Bronchial epithelial cell (primary cell): Measurements from ENCODE around the gene ARID2. TPM values are rescaled to one million over a fixed set of nuclear protein-coding genes. Genes with fewer than 3 reads are reported as not detected.

Experiments
- DNase-seq: peaks from one replicate; pipeline ENCODE4 v3.0.0-alpha.2; 2010; ENCODE audit warnings: low read depth
- FAIRE-seq: peaks from 2 replicates; lab custom pipeline; 2011; peaks lifted over from hg19 to GRCh38; lab: Jason Lieb, UNC
- H3K27me3 ChIP-seq: 2 replicates; pipeline ENCODE4 v1.5.1; 2011; ENCODE audit warnings: low read length; ENCODE audit not compliant: control insufficient read depth, insufficient read depth
- H3K36me3 ChIP-seq: 2 replicates; pipeline ENCODE4 v1.5.1; 2011; ENCODE audit warnings: low read length; ENCODE audit not compliant: control insufficient read depth, insufficient read depth
- H3K4me3 ChIP-seq: 2 replicates; pipeline ENCODE4 v1.5.1; 2011; ENCODE audit warnings: mild to moderate bottlenecking, low read depth, low read length, control low read depth
- CTCF ChIP-seq: IDR thresholded peaks from 2 replicates; pipeline ENCODE4 v1.5.1; 2011; ENCODE audit warnings: mild to moderate bottlenecking, moderate library complexity, low read length, control low read depth, inconsistent platforms; ENCODE audit not compliant: insufficient read depth, severe bottlenecking
- total RNA-seq: library from RNA; depleted of rRNA; stranded (reverse); fragments of >200 nt; gene quantifications from 2 replicates; pipeline ENCODE4 v1.2.1, GENCODE V29; 2014

Gene ARID2
- total RNA-seq, 1 donor from 2014 or later = 14.2 TPM

GRCh38 chr12:45708363-45708762 is 21.1 kb upstream of the ARID2 start:
- Histone ChIP-seq H3K4me3 (no peak overlapping the region), H3K36me3 (no peaks in the 10 kb centered on the region), H3K27me3 (no peaks in the 10 kb centered on the region)
- TF ChIP-seq CTCF = no peak
- DNase-seq (no peak), FAIRE-seq (no peak)

- Histone ChIP-seq H3K36me3 (no peaks in the 10 kb centered on the region), H3K27me3 (no peaks in the 10 kb centered on the region), H3K4me3 (no peak overlapping the region)
- no peak for TF ChIP-seq CTCF
- no peak for FAIRE-seq
- no peak for DNase-seq
These were observed 20.6 kb upstream of the ARID2 start for GRCh38 chr12:45708901-45709300.

DNA sequence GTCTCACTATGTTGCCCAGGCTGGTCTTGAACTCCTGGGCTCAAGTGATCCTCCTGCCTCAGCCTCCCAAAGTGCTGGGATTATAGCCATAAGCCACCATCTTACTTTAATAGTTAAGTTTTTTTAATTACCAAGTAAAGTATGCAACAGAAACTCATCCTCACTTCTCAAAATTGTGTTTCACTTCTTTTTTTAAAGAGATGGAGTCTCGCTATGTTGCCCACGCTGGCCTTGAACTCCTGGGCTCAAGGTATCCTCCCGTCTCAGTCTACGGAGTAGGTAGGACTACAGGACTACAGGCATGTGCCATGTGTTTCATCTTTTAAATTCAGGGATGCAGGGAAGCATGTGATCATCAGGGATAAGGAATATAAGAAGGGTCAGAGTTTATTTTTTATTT is 17.2 kb upstream of the ARID2 start:
- no peaks in the 10 kb centered on the region for H3K27me3 ChIP-seq
- TF ChIP-seq CTCF = no peak
- H3K4me3 ChIP-seq = no peak overlapping the region
- DNase-seq (no peak), FAIRE-seq (no peak)
- H3K36me3 ChIP-seq = no peaks in the 10 kb centered on the region

GRCh38 chr12:45713078-45713477 is 16.4 kb upstream of the ARID2 start:
- DNase-seq (peak; percentile 62), FAIRE-seq (no peak)
- Histone ChIP-seq H3K27me3 (no peaks in the 10 kb centered on the region), H3K4me3 (no peak overlapping the region), H3K36me3 (no peaks in the 10 kb centered on the region)
- TF ChIP-seq CTCF = no peak

DNA sequence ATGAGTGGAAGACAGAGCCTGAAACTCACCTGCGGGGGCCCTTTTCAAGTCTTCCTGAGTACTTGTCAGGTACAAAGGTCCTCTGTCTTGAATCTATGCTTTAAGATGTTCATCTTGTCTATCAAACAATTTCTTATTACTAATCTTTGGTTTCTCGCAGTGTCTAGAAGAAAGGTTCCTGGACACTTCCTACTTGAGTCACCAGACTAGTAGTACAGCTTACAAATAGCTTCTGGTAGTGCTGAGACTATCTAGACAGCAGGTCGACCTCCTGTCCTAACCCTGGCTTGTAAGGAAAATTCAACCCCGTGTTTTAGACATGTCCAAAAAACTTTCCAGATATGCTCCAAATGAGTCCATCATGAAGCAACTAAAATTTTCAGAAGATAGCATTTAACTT is 11.2 kb upstream of the ARID2 start:
- peak; percentile 12 for DNase-seq
- no peak overlapping the region for H3K4me3 ChIP-seq
- no peaks in the 10 kb centered on the region for H3K27me3 ChIP-seq
- H3K36me3 ChIP-seq = no peaks in the 10 kb centered on the region
- no peak for FAIRE-seq
- TF ChIP-seq CTCF = no peak

DNA sequence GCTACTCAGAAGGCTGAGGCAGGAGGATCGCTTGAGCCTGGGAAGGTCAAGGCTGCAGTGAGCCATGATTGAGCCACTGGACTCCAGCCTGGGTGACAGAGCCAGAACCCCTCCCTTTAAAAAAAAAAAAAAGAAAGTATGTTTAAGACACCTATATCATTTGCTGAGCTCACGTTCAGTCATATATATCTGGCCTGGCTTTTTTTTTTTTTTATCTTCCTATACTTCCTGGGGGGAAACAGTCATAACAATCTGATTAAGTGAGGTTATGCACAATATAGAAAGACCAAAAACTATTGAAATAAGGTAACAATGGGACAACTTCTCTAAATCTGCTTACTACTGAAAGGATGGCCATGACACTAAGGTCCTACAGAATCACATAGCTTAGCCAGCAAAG is 9.4 kb upstream of the ARID2 start:
- FAIRE-seq (no peak), DNase-seq (no peak)
- no peaks in the 10 kb centered on the region for H3K27me3 ChIP-seq
- no peak for TF ChIP-seq CTCF
- no peaks in the 10 kb centered on the region for H3K36me3 ChIP-seq
- H3K4me3 ChIP-seq = no peak overlapping the region
